Activated CD4-positive, alpha-beta T cell treated with anti-CD3 and anti-CD28 coated beads, Interleukin-2, amount 10 ng/mL, durations not matched to agents 7 days and 5 days (primary cell): ENCODE results near the gene SLC50A1. TPM values are rescaled to one million over a fixed set of nuclear protein-coding genes. Genes with fewer than 3 reads are reported as not detected.
"Not testable (repeated sequence)": the region's sequence is repeated elsewhere in the genome, so short reads cannot be mapped to it uniquely, and the experiment has no call there.

Experiments
- CTCF ChIA-PET: fragments of 350-600 bp; sonication (Branson Sonifier 250); formaldehyde crosslinking; loops from one replicate; lab custom pipeline; 2021; ENCODE audit warnings: antibody characterized with exemption; lab: Charles Lee
- POLR2A ChIA-PET: fragments of 350-600 bp; sonication (Branson Sonifier 250); formaldehyde crosslinking; loops from one replicate; lab custom pipeline; 2021; ENCODE audit warnings: antibody characterized with exemption; lab: Charles Lee
- DNase-seq: peaks from one replicate; pipeline ENCODE4 v3.0.0-alpha.2; 2020
- H3K27ac Mint-ChIP-seq: one replicate; pipeline ENCODE4 v1.8.0; 2021; ENCODE audit warnings: mild to moderate bottlenecking, moderate library complexity, mixed read lengths
- H3K27me3 Mint-ChIP-seq: one replicate; pipeline ENCODE4 v1.8.0; 2021; ENCODE audit warnings: mixed read lengths
- H3K36me3 Mint-ChIP-seq: one replicate; pipeline ENCODE4 v1.8.0; 2021; ENCODE audit warnings: low read depth, mixed read lengths
- H3K4me1 Mint-ChIP-seq: one replicate; pipeline ENCODE4 v1.8.0; 2021; ENCODE audit warnings: mixed read lengths
- H3K4me3 Mint-ChIP-seq: one replicate; pipeline ENCODE4 v1.8.0; 2021; ENCODE audit warnings: mild to moderate bottlenecking, moderate library complexity, mixed read lengths
- H3K9me3 Mint-ChIP-seq: one replicate; pipeline ENCODE4 v1.8.0; 2021; ENCODE audit warnings: mixed read lengths
- total RNA-seq, 2 experiments: library from RNA; stranded (reverse); gene quantifications; one replicate each; pipeline ENCODE4 v1.2.3, GENCODE V29; 2021

Gene SLC50A1
- total RNA-seq, 2 experiments from 2014 or later, result 37.2 to 42.3 TPM

GRCh38 chr1:155104605-155105534 is 30.8 kb upstream of the SLC50A1 start:
- H3K4me1 Mint-ChIP-seq, result no peaks in the 10 kb centered on the region
- H3K9me3 Mint-ChIP-seq, result no peaks in the 10 kb centered on the region
- H3K27me3 Mint-ChIP-seq, result peaks cover 3% of the 10 kb centered on the region
- POLR2A ChIA-PET, result no interaction called here
- no peak overlapping the region for H3K4me3 Mint-ChIP-seq
- no peak for DNase-seq
- H3K27ac Mint-ChIP-seq, result no peak overlapping the region
- CTCF ChIA-PET, result interaction anchor here (1.2 kb wide), 1 partner anchor 20 kb away, joined by 3 read pairs; no protein-coding TSS in a partner anchor
- H3K36me3 Mint-ChIP-seq, result no peaks in the 10 kb centered on the region

DNA sequence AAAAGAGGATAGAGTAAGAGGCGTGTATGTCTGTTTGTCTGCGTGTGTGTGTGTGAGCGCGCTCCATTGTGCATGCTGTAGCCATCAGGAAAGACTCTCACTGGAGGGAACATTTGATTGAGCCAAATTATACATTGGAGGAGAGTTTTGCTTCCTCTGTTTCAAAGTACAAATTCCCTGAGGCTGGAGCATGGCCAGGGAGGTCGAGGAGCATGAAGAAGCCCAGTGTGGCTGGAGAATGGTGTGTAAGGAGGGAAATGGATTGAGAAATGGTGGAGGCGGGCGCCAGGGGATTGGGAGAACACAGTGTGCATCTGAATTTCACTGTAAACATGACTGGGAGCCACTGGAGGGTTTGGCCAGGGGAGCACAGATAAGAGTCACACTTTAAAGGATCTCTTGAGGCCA is 30.0 kb upstream of the SLC50A1 start:
- CTCF ChIA-PET, result interaction anchor here (1.2 to 2.1 kb wide), 2 partner anchors 21 to 67 kb away, joined by 3 to 6 read pairs; partner anchors contain the start of gene KRTCAP2
- Mint-ChIP-seq H3K36me3 (no peaks in the 10 kb centered on the region), H3K9me3 (no peaks in the 10 kb centered on the region), H3K4me3 (no peak overlapping the region), H3K4me1 (no peaks in the 10 kb centered on the region), H3K27me3 (peaks cover 3% of the 10 kb centered on the region), H3K27ac (no peak overlapping the region)
- POLR2A ChIA-PET, result no interaction called here
- DNase-seq, result no peak

DNA sequence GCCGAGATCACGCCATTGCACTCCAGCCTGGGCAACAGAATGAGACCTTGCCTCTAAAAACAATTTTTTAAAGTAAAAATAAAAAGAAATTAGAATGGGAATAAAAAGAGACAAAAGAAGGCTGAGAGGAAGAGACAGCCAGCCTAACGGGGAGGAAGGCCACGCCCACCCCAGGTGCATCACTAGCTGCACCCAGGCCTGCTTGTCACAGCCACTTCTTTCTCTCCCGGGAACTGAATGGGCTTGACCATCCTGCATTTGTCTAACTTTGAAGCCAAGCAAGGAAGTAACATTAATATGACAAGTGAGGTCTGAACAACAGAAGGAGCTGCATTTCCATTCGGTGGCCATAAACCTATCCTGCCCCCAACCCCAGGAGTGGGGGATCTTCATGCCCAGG is 28.8 kb upstream of the SLC50A1 start:
- CTCF ChIA-PET, result interaction anchor here (0.7 to 2.3 kb wide), 5 partner anchors 9 to 66 kb away, joined by 3 to 8 read pairs (median 4); partner anchors contain the start of gene KRTCAP2
- H3K4me3 Mint-ChIP-seq, result no peak overlapping the region
- H3K4me1 Mint-ChIP-seq, result no peaks in the 10 kb centered on the region

DNA sequence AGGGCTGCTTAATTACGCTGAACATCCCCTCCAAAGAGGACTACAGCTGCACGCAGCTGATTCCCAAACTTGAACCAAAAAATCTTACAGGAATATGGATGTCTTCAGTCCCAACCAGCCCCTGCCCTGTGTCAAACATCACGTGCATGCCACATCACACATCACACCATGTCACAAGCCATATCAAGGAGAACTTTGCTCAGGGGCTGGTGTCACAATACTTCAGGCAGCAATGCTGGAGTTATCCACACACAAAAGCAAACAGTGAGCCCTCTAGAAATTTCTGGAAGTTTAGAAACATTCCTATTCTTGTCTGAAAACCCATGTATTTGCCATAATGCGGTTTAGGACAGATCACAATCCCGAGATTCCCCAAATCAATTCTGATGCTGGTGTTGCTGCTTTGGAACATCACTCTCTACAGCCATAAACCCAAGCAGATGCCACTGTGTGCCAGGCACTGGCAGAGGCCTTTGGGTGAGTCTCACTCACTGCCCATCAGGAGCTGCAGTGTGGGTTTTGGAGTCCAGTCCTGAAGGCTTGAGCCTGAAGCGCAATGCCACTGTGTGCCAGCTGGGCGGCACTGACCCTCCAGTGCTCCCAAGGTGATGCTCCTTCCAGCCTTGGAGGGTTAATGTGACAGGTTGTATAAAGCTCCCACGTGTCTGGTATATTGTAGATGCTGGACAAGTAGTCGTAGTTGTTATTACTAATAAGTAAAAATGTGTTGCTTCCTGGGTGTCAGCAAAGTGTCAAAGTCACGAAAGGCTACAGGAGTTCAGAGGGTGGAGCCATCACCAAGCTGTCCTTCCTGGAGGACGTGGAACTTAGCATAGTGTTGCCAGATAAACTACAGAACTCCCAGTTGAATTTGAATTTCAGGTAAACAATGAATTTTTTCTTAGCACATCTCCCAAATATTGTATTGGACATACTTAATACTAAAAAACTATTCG is 28.1 kb upstream of the SLC50A1 start:
- Mint-ChIP-seq H3K9me3 (no peaks in the 10 kb centered on the region), H3K4me1 (no peaks in the 10 kb centered on the region), H3K36me3 (no peaks in the 10 kb centered on the region), H3K27me3 (peaks cover 3% of the 10 kb centered on the region), H3K4me3 (no peak overlapping the region), H3K27ac (no peak overlapping the region)
- CTCF ChIA-PET, result interaction anchor here (0.9 to 2.3 kb wide), 5 partner anchors 16 to 65 kb away, joined by 3 to 8 read pairs (median 4); partner anchors contain the start of gene KRTCAP2
- POLR2A ChIA-PET, result no interaction called here
- no peak for DNase-seq

More for the DNA sequence above, 28.8 kb upstream of the SLC50A1 start:
- no peak for DNase-seq
- Mint-ChIP-seq H3K27me3 (peaks cover 3% of the 10 kb centered on the region), H3K36me3 (no peaks in the 10 kb centered on the region), H3K27ac (no peak overlapping the region), H3K9me3 (no peaks in the 10 kb centered on the region)
- POLR2A ChIA-PET, result no interaction called here

- no peak for DNase-seq
- H3K27me3 Mint-ChIP-seq, result peaks cover 3% of the 10 kb centered on the region
- CTCF ChIA-PET, result interaction anchor here (0.9 to 2.3 kb wide), 3 partner anchors 17 to 61 kb away, joined by 3 to 8 read pairs (median 4); no protein-coding TSS in a partner anchor
- no peaks in the 10 kb centered on the region for H3K36me3 Mint-ChIP-seq
- no peaks in the 10 kb centered on the region for H3K9me3 Mint-ChIP-seq
- no peaks in the 10 kb centered on the region for H3K4me1 Mint-ChIP-seq
- H3K27ac Mint-ChIP-seq, result no peak overlapping the region
- H3K4me3 Mint-ChIP-seq, result no peak overlapping the region
- POLR2A ChIA-PET, result no interaction called here
These were observed 27.4 kb upstream of the SLC50A1 start for GRCh38 chr1:155108296-155108695.

DNA sequence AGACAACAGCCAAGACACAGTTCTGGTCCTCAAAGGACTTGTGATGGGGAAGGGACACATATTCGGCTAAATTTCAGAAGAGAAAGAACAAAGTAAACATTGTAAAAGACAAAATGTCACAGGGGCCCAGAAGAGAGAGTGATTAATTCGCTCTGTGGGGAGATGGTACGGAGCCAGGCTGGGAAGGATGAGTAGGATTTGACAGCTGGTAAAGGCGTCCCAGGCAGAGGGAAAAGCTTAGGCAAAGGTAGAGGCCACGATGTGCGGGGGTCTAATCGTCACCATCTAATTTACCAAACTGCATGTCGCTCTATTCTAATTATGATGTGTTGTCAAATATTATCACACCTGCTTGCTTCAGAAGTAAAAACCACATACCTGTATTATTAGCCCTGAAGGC is 25.3 kb upstream of the SLC50A1 start:
- Mint-ChIP-seq H3K27me3 (peaks cover 5% of the 10 kb centered on the region), H3K27ac (no peak overlapping the region), H3K36me3 (no peaks in the 10 kb centered on the region), H3K4me3 (no peak overlapping the region), H3K4me1 (no peaks in the 10 kb centered on the region), H3K9me3 (no peaks in the 10 kb centered on the region)
- ChIA-PET CTCF (no interaction called here), POLR2A (no interaction called here)
- DNase-seq, result no peak

DNA sequence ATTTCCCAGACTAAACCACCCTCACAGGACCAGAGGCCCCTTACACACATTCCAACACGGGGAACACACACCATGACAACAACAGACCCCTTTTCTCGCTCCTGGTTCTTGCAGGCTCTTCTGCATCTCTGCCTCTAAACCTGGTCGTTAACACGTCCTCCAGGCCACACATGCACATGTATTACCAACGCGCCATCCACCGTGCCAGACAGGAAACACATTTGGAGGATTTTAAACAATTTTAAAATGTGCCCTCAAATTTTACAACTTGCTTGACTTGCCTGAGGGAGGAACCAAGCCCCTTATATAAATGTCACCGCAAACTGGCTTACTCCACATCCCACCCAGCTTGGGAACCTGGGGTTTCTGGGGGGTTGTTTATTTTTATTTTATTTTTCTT is 24.8 kb upstream of the SLC50A1 start:
- no peak overlapping the region for H3K27ac Mint-ChIP-seq
- H3K27me3 Mint-ChIP-seq, result peaks cover 4% of the 10 kb centered on the region
- H3K9me3 Mint-ChIP-seq, result no peaks in the 10 kb centered on the region
- ChIA-PET POLR2A (no interaction called here), CTCF (no interaction called here)
- H3K36me3 Mint-ChIP-seq, result no peaks in the 10 kb centered on the region
- no peak overlapping the region for H3K4me3 Mint-ChIP-seq
- no peak for DNase-seq
- no peaks in the 10 kb centered on the region for H3K4me1 Mint-ChIP-seq

DNA sequence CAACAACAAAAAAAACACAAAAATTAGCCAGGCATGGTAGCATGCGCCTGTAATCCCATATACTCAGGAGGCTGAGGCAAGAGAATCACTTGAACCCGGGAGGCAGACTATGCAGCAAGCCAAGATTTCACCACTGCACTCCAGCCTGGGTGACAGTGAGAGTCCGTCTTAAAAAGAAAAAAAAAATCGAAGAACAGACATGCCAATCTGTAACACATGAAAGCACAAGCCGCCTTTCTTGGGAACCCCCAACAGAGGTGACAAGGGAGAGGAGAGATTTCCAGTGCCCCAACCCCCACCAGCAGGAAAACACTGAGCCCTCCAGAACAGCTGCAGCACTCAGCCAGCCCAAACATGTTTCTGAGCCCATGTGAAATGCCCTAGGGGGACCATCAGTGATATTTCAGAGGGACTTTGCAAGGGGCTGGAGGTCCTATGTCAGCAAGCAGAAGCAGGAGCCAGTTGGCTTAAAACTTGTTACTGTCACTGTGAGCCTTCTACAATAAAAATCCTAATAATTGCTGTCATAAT is 22.1 kb upstream of the SLC50A1 start:
- H3K9me3 Mint-ChIP-seq, result no peaks in the 10 kb centered on the region
- H3K4me3 Mint-ChIP-seq, result no peak overlapping the region
- no peak for DNase-seq

GRCh38 chr1:155116113-155116764 is 19.4 kb upstream of the SLC50A1 start:
- ChIA-PET POLR2A (no interaction called here), CTCF (interaction anchor here (0.8 to 3.9 kb wide), 5 partner anchors 10 to 506 kb away, joined by 3 to 16 read pairs (median 4); no protein-coding TSS in a partner anchor)
- no peaks in the 10 kb centered on the region for H3K36me3 Mint-ChIP-seq
- no peak for DNase-seq
- peaks cover 16% of the 10 kb centered on the region for H3K27me3 Mint-ChIP-seq
- no peak overlapping the region for H3K27ac Mint-ChIP-seq
- H3K4me1 Mint-ChIP-seq, result no peaks in the 10 kb centered on the region
- H3K9me3 Mint-ChIP-seq, result no peaks in the 10 kb centered on the region
- no peak overlapping the region for H3K4me3 Mint-ChIP-seq

More for the DNA sequence above, 22.1 kb upstream of the SLC50A1 start:
- ChIA-PET CTCF (no interaction called here), POLR2A (no interaction called here)
- Mint-ChIP-seq H3K27me3 (peaks cover 4% of the 10 kb centered on the region), H3K36me3 (no peaks in the 10 kb centered on the region), H3K4me1 (no peaks in the 10 kb centered on the region), H3K27ac (no peak overlapping the region)

DNA sequence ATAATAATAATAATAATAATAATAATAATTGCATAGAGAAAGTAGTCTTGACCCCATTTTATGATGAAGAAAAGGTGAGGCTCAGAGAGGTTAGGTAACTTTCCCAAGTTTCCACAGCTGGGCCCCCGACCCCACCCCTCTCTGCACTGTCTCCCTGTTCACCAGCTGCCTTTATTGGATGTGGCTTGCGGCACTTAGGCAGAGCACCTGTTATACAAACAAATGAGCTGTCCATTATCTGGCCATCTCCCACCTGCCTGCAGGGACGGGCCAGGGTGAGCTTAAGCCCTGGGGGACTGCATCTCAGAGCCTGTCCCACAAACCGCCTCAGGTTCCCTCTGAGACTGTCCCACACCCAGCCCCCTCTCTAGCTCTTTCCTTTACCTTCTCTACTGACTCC is 18.0 kb upstream of the SLC50A1 start:
- H3K27me3 Mint-ChIP-seq, result peaks cover 22% of the 10 kb centered on the region
- no peak for DNase-seq
- H3K36me3 Mint-ChIP-seq, result no peaks in the 10 kb centered on the region
- H3K27ac Mint-ChIP-seq, result no peak overlapping the region
- ChIA-PET POLR2A (no interaction called here), CTCF (interaction anchor here (0.6 to 3.9 kb wide), 5 partner anchors 11 to 1765 kb away, joined by 3 to 16 read pairs (median 4); partner anchors contain the start of gene KRTCAP2)
- no peaks in the 10 kb centered on the region for H3K4me1 Mint-ChIP-seq
- H3K4me3 Mint-ChIP-seq, result no peak overlapping the region
- no peaks in the 10 kb centered on the region for H3K9me3 Mint-ChIP-seq

DNA sequence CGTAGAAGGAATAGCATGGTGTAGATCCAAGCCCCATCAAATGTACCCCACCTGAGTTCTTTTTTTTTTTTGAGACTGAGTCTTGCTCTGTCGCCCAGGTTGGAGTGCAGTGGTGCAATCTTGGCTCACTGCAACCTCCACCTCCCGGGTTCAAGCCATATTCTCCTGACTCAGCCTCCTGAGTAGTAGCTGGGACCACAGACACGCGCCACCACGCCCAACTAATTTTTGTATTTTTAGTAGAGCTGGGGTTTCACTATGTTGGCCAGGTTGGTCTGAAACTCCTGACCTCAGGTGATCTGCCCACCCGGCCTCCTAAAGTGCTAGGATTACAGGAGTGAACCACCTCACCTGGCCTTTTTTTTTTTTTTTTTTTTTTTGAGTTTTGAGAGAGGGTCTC is 17.6 kb upstream of the SLC50A1 start:
- H3K27ac Mint-ChIP-seq, DNase-seq, H3K36me3 Mint-ChIP-seq, H3K4me3 Mint-ChIP-seq, H3K9me3 Mint-ChIP-seq, H3K4me1 Mint-ChIP-seq, POLR2A ChIA-PET: not testable (repeated sequence)
- CTCF ChIA-PET, result interaction anchor here (0.6 to 3.9 kb wide), 4 partner anchors 11 to 1766 kb away, joined by 3 to 16 read pairs (median 4); partner anchors contain the start of gene KRTCAP2
- H3K27me3 Mint-ChIP-seq, result peaks cover 23% of the 10 kb centered on the region

GRCh38 chr1:155120253-155120652 is 15.4 kb upstream of the SLC50A1 start:
- H3K27me3 Mint-ChIP-seq, result peaks cover 38% of the 10 kb centered on the region
- ChIA-PET POLR2A (no interaction called here), CTCF (interaction anchor here (1.2 kb wide), 1 partner anchor 53 kb away, joined by 3 read pairs; the partner anchor contains the start of gene KRTCAP2)
- H3K9me3 Mint-ChIP-seq, result no peaks in the 10 kb centered on the region
- no peaks in the 10 kb centered on the region for H3K4me1 Mint-ChIP-seq
- DNase-seq, result no peak
- no peak overlapping the region for H3K4me3 Mint-ChIP-seq
- H3K36me3 Mint-ChIP-seq, result no peaks in the 10 kb centered on the region
- no peak overlapping the region for H3K27ac Mint-ChIP-seq
